ENCODE measurements around the gene SLC9A1.

The SLC9A1 gene

DNA sequence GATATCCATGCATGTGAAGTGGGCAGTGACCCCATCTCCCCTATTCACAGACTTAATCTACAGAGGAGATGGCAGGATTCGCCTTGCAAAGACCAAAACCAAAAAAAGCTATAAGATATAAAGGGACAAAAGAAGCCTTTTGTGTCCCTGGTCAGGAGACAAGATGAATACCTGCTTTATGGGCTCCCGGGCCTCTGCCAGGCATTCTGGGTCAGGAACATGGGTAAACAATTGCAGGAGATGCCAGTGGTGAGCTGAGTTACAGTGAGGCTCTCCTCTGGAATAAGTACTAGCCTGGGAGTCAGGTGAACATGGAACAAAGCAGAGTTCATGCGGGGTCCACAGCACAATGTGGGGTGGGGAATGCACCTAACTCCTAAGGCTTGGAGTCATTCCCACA lies 4.7 kb downstream of the SLC9A1 start:
- DNase-seq, result no peak

DNA sequence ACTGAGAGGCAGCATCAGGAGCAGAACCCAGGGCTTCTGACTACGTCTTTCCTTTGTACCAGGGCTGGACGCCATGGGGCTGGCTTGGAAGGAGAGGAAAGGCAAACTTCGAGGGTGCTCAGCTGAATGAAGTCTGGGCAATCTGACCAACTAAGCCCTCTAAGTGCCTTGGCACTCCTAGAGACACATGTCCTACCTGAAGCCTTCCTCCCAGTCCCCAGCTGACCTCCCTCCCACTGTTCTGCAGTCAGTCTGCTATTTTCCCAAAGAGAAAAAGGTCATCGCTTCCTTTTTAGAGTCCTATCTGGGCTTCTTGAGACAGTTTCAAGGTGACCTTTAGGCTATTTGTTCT lies 5.2 kb downstream of the SLC9A1 start:
- no peak for DNase-seq

DNA sequence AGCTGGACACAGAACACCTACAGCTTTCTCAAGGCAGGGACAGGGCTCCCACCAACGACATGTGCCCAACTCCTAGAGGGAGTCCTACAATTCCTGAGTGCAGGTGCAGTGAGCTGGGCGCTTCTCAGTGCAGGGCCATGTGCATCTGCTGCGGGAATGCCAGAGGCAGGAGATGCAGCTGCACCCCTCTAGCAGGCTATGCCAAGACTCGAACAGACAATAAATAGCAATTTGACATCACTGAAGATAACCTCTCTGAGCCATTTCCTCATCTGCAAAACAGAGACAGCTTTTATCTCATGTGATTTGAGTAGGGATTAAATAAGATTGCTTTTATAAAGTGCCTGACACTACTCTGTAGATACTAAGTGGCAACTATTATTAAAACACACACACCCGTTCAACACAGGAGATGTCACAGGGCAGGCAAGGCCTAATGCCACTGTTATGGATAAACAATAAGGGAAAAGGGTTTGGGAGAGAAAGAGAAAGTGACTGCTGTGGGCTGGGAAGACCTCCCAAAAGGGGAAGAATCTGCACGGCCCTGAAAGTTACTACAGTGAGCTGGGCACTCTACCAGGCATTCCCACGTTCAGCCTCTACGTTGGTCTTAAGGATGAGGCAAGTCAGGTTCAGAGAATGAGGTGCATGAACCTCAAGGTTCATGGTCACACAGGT lies 5.7 kb downstream of the SLC9A1 start:
- DNase-seq, result no peak

DNA sequence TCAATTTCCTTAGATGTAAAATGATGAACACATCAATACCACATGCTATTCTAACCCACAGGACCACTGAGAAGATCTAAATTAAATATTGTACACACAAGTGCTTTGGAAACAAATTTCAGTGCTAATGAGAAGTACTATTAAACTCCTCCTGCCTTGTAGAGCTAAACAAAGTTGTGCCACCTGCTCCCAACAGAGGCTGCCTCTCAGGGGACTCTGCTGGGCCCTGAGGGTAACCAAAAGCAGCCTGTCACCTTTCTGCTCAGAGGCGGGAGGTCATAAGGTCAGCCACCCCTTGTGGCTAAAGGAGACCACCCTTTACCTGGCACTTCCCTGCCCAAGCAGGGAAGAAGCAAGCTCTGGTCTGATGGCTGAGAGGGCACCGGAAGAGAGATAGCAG lies 6.3 kb downstream of the SLC9A1 start:
- DNase-seq, result no peak

- no peak for DNase-seq
These were observed 6.9 kb downstream of the SLC9A1 start for GRCh38 chr1:27147842-27148518.

DNA sequence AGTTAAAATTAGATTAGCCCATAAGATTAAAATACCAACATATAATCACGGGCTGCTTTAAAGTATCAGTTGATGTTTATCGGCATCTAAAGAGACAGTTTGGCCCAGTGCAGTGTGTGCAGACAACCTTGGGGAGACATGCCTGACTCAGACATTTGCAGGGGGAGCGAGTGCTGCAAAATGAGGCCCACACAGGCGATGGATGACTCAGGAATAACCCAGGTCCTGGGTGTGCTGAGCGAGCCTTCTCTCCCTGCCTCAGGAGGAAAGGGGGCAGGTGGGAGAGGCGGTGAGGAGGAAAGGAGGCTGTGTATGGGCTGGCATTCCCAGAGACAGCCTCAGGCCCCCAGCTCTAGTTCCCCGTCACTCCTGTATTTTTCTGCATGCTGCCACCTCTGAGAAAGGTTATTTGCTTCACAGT lies 9.0 kb downstream of the SLC9A1 start:
- no peak for DNase-seq

DNA sequence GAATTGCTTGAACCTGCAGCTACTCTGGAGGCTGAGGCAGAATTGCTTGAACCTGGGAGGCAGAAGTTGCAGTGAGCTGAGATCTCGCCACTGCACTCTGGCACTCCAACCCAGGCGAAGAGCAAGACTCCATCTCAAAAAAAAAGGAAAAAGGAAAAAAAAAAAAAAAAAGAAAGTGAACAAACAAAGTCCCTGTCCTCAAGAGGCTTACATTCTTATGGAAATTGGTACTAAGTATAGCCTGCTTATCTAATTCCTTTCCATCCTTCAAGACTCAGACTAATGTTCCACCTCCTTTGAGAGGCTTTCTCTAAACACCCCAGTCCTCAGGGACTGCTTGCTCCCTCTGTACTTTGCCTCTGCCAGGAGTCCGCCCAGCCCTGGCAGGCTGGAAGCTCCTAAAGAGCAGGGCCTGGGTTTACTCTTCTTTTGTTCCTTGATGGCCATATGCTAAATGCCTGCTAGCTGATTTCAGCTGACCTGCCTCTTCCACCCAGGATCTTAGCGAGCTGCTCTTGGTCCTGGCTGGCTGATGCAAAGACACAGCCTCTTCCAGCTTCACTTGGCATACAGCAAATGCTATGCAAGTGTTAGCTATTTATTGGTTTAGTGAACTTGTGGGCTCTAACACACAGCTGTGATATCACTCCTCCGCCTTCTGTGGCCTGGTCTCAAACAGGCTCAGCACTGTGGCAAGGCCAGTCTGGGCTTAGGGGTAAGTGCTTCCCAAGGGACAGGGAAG lies 9.8 kb downstream of the SLC9A1 start:
- DNase-seq, result no peak

GRCh38 chr1:27144049-27144748 lies 10.7 kb downstream of the SLC9A1 start:
- no peak for DNase-seq

- no peak for DNase-seq
These were observed 11.5 kb downstream of the SLC9A1 start for GRCh38 chr1:27143401-27143800.

- DNase-seq, result peak; percentile 36
These were observed 12.5 kb downstream of the SLC9A1 start for GRCh38 chr1:27142464-27142863.

GRCh38 chr1:27141266-27142003 lies 13.5 kb downstream of the SLC9A1 start:
- DNase-seq, result no peak

GRCh38 chr1:27139980-27140379 lies 14.9 kb downstream of the SLC9A1 start:
- DNase-seq, result no peak

- no peak for DNase-seq
These were observed 16.0 kb downstream of the SLC9A1 start for GRCh38 chr1:27138927-27139326.

- no peak for DNase-seq
These were observed 16.6 kb downstream of the SLC9A1 start for GRCh38 chr1:27138368-27138767.

- DNase-seq, result peak; percentile 33
These were observed 17.3 kb downstream of the SLC9A1 start for GRCh38 chr1:27137544-27138075.

DNA sequence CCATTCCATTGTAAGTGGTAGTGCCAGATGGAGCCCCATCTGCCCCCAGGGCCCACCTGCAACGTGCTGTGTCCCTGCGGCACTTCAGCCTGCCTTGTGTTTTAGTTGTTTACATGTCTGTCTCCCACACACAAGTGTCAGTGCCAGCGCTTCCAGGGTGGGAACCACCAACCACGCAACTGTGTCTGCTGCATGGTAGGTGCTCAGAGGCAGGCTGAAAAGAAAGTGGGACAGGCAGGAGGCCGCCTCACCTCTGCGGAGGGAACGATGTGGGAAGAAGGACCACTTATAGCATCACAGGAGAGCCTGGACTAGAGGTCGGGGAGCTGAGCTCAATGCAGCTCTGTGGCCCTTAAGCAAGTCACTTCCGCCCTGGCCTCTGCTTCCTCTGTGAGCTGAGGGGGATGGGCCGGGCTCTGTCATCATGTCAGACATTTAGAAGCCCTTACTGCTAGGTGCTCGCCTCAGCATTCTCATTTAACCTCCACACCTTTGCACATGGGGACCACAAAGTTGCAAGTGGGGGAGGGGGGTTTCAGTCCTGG lies 17.9 kb downstream of the SLC9A1 start:
- peak; percentile 79 for DNase-seq

- peak; percentile 62 for DNase-seq
These were observed 18.7 kb downstream of the SLC9A1 start for GRCh38 chr1:27136236-27136551.

- DNase-seq, result no peak
These were observed 19.2 kb downstream of the SLC9A1 start for GRCh38 chr1:27135541-27136235.

- peak; percentile 55 for DNase-seq
These were observed 20.9 kb downstream of the SLC9A1 start for GRCh38 chr1:27133991-27134390.

- DNase-seq, result no peak
These were observed 21.8 kb downstream of the SLC9A1 start for GRCh38 chr1:27133158-27133557.

GRCh38 chr1:27132624-27133023 lies 22.3 kb downstream of the SLC9A1 start:
- DNase-seq, result no peak

GRCh38 chr1:27132147-27132546 lies 22.8 kb downstream of the SLC9A1 start:
- no peak for DNase-seq

Data from CD4-positive, alpha-beta T cell treated with Interleukin-15 for 1 hour (primary cell).